ENCODE data around the gene AVEN. TPM values are rescaled to one million over a fixed set of nuclear protein-coding genes. Genes with fewer than 3 reads are reported as not detected.

The AVEN gene
- total and polyA plus RNA-seq, 2 experiments from 2014 or later: 7.7 to 10.3 TPM

- no peaks in the 10 kb centered on the region for H4K20me1 ChIP-seq (replicated peaks; ENCODE audit: insufficient read depth)
- Mint-ChIP-seq H3K4me3 (no peak overlapping the region), H3K27ac (no peak overlapping the region), H3K4me1 (peaks cover 32% of the 10 kb centered on the region), H3K36me3 (ENCODE audit: low read depth) (peaks cover 5% of the 10 kb centered on the region; the same call in 1 of the 3 replicates), H3K9me3 (no peaks in the 10 kb centered on the region), H3K27me3 (ENCODE audit: insufficient read depth, low read depth, poor library complexity) (peaks cover 9% of the 10 kb centered on the region)
- no peaks in the 10 kb centered on the region for H3K79me2 ChIP-seq (replicated peaks; ENCODE audit: insufficient read depth)
- H3F3A ChIP-seq (replicated peaks; ENCODE audit: low read depth): no peaks in the 10 kb centered on the region
- no peak overlapping the region for H3K4me2 ChIP-seq
- no peak for DNase-seq (ENCODE audit: low spot score)
- H3K4me1 ChIP-seq (ENCODE audit: insufficient read depth): peaks cover 28% of the 10 kb centered on the region
- TF ChIP-seq STAT1 (IDR thresholded peaks at IDR 0.05; ENCODE audit: unreplicated experiment) (no peak), ZNF331 (CRISPR knock-in tag; IDR thresholded peaks at IDR 0.05; ENCODE audit: low read depth) (no peak), POLR2AphosphoS5 (IDR thresholded peaks at IDR 0.05; ENCODE audit: low read depth) (no peak), EZH2phosphoT487 (IDR thresholded peaks at IDR 0.05; ENCODE audit: unreplicated experiment) (no peak), NANOG (IDR thresholded peaks at IDR 0.05; ENCODE audit: borderline replicate concordance) (no peak), EZH2 (IDR thresholded peaks at IDR 0.05; ENCODE audit: low read depth, unreplicated experiment) (no peak), ZNF114 (CRISPR knock-in tag; IDR thresholded peaks at IDR 0.05) (no peak), JUNB (IDR thresholded peaks at IDR 0.05; ENCODE audit: unreplicated experiment) (no peak), CREB1 (CRISPR knock-in tag; IDR thresholded peaks at IDR 0.05; ENCODE audit: low read depth) (no peak)
- TF ChIP-seq, protein P1, sequence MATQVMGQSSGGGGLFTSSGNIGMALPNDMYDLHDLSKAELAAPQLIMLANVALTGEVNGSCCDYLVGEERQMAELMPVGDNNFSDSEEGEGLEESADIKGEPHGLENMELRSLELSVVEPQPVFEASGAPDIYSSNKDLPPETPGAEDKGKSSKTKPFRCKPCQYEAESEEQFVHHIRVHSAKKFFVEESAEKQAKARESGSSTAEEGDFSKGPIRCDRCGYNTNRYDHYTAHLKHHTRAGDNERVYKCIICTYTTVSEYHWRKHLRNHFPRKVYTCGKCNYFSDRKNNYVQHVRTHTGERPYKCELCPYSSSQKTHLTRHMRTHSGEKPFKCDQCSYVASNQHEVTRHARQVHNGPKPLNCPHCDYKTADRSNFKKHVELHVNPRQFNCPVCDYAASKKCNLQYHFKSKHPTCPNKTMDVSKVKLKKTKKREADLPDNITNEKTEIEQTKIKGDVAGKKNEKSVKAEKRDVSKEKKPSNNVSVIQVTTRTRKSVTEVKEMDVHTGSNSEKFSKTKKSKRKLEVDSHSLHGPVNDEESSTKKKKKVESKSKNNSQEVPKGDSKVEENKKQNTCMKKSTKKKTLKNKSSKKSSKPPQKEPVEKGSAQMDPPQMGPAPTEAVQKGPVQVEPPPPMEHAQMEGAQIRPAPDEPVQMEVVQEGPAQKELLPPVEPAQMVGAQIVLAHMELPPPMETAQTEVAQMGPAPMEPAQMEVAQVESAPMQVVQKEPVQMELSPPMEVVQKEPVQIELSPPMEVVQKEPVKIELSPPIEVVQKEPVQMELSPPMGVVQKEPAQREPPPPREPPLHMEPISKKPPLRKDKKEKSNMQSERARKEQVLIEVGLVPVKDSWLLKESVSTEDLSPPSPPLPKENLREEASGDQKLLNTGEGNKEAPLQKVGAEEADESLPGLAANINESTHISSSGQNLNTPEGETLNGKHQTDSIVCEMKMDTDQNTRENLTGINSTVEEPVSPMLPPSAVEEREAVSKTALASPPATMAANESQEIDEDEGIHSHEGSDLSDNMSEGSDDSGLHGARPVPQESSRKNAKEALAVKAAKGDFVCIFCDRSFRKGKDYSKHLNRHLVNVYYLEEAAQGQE (IDR thresholded peaks at IDR 0.05; ENCODE audit: unreplicated experiment): no peak
- TF ChIP-seq, protein P2, sequence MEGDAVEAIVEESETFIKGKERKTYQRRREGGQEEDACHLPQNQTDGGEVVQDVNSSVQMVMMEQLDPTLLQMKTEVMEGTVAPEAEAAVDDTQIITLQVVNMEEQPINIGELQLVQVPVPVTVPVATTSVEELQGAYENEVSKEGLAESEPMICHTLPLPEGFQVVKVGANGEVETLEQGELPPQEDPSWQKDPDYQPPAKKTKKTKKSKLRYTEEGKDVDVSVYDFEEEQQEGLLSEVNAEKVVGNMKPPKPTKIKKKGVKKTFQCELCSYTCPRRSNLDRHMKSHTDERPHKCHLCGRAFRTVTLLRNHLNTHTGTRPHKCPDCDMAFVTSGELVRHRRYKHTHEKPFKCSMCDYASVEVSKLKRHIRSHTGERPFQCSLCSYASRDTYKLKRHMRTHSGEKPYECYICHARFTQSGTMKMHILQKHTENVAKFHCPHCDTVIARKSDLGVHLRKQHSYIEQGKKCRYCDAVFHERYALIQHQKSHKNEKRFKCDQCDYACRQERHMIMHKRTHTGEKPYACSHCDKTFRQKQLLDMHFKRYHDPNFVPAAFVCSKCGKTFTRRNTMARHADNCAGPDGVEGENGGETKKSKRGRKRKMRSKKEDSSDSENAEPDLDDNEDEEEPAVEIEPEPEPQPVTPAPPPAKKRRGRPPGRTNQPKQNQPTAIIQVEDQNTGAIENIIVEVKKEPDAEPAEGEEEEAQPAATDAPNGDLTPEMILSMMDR (conservative IDR thresholded peaks at IDR 0.05; ENCODE audit: low read depth in 2 of 2): no peak
- TF ChIP-seq, protein P3, sequence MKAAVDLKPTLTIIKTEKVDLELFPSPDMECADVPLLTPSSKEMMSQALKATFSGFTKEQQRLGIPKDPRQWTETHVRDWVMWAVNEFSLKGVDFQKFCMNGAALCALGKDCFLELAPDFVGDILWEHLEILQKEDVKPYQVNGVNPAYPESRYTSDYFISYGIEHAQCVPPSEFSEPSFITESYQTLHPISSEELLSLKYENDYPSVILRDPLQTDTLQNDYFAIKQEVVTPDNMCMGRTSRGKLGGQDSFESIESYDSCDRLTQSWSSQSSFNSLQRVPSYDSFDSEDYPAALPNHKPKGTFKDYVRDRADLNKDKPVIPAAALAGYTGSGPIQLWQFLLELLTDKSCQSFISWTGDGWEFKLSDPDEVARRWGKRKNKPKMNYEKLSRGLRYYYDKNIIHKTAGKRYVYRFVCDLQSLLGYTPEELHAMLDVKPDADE (IDR thresholded peaks at IDR 0.05): no peak
- TF ChIP-seq, protein P4, sequence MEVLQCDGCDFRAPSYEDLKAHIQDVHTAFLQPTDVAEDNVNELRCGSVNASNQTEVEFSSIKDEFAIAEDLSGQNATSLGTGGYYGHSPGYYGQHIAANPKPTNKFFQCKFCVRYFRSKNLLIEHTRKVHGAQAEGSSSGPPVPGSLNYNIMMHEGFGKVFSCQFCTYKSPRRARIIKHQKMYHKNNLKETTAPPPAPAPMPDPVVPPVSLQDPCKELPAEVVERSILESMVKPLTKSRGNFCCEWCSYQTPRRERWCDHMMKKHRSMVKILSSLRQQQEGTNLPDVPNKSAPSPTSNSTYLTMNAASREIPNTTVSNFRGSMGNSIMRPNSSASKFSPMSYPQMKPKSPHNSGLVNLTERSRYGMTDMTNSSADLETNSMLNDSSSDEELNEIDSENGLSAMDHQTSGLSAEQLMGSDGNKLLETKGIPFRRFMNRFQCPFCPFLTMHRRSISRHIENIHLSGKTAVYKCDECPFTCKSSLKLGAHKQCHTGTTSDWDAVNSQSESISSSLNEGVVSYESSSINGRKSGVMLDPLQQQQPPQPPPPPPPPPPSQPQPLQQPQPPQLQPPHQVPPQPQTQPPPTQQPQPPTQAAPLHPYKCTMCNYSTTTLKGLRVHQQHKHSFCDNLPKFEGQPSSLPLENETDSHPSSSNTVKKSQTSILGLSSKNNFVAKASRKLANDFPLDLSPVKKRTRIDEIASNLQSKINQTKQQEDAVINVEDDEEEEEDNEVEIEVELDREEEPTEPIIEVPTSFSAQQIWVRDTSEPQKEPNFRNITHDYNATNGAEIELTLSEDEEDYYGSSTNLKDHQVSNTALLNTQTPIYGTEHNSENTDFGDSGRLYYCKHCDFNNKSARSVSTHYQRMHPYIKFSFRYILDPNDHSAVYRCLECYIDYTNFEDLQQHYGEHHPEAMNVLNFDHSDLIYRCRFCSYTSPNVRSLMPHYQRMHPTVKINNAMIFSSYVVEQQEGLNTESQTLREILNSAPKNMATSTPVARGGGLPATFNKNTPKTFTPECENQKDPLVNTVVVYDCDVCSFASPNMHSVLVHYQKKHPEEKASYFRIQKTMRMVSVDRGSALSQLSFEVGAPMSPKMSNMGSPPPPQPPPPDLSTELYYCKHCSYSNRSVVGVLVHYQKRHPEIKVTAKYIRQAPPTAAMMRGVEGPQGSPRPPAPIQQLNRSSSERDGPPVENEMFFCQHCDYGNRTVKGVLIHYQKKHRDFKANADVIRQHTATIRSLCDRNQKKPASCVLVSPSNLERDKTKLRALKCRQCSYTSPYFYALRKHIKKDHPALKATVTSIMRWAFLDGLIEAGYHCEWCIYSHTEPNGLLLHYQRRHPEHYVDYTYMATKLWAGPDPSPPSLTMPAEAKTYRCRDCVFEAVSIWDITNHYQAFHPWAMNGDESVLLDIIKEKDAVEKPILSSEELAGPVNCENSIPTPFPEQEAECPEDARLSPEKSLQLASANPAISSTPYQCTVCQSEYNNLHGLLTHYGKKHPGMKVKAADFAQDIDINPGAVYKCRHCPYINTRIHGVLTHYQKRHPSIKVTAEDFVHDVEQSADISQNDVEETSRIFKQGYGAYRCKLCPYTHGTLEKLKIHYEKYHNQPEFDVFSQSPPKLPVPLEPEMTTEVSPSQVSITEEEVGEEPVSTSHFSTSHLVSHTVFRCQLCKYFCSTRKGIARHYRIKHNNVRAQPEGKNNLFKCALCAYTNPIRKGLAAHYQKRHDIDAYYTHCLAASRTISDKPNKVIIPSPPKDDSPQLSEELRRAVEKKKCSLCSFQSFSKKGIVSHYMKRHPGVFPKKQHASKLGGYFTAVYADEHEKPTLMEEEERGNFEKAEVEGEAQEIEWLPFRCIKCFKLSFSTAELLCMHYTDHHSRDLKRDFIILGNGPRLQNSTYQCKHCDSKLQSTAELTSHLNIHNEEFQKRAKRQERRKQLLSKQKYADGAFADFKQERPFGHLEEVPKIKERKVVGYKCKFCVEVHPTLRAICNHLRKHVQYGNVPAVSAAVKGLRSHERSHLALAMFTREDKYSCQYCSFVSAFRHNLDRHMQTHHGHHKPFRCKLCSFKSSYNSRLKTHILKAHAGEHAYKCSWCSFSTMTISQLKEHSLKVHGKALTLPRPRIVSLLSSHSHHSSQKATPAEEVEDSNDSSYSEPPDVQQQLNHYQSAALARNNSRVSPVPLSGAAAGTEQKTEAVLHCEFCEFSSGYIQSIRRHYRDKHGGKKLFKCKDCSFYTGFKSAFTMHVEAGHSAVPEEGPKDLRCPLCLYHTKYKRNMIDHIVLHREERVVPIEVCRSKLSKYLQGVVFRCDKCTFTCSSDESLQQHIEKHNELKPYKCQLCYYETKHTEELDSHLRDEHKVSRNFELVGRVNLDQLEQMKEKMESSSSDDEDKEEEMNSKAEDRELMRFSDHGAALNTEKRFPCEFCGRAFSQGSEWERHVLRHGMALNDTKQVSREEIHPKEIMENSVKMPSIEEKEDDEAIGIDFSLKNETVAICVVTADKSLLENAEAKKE (CRISPR knock-in tag; IDR thresholded peaks at IDR 0.05): no peak
- no peaks in the 10 kb centered on the region for H3K36me3 ChIP-seq (ENCODE audit: insufficient read depth)
- peaks cover 29% of the 10 kb centered on the region for H3K9me2 ChIP-seq (ENCODE audit: insufficient read depth)
- H3K27ac ChIP-seq (ENCODE audit: low read depth): no peak overlapping the region
- ATAC-seq: no peak
- H3K27me3 ChIP-seq (ENCODE audit: insufficient read depth): no peaks in the 10 kb centered on the region
- no peak overlapping the region for H3K4me3 ChIP-seq
- no peak overlapping the region for H2AFZ ChIP-seq
Observed at GRCh38 chr15:33846862-33847261, 192.1 kb downstream of the AVEN start.

All from GM23338 (cell line).